ENCODE results near the gene RHOV. TPM values are rescaled to one million over a fixed set of nuclear protein-coding genes. Genes with fewer than 3 reads are reported as not detected.

The RHOV gene
- total RNA-seq, 1 donor from 2014 or later = 9.4 TPM

- peak; percentile 56 to 67 for DNase-seq (ENCODE audit: low spot score in 2 of 2)
- FAIRE-seq = no peak
Observed at GRCh38 chr15:40906091-40906990, 32.3 kb upstream of the RHOV start.

GRCh38 chr15:40904552-40905201, 30.6 kb upstream of the RHOV start:
- FAIRE-seq (no peak), DNase-seq (ENCODE audit: low spot score in 2 of 2) (no peak)

GRCh38 chr15:40902605-40903561, 28.8 kb upstream of the RHOV start:
- FAIRE-seq (no peak), DNase-seq (ENCODE audit: low spot score in 2 of 2) (no peak)

- DNase-seq (ENCODE audit: low spot score in 2 of 2) = no peak
- no peak for FAIRE-seq
Observed at GRCh38 chr15:40901053-40901443, 27.0 kb upstream of the RHOV start.

- FAIRE-seq = no peak
- DNase-seq (ENCODE audit: low spot score in 2 of 2) = no peak
Observed at GRCh38 chr15:40900256-40901052, 26.4 kb upstream of the RHOV start.

GRCh38 chr15:40899536-40900207, 25.6 kb upstream of the RHOV start:
- DNase-seq (ENCODE audit: low spot score in 2 of 2) (no peak), FAIRE-seq (no peak)

- no peak for DNase-seq (ENCODE audit: low spot score in 2 of 2)
- no peak for FAIRE-seq
Observed at GRCh38 chr15:40894681-40895448, 20.8 kb upstream of the RHOV start.

GRCh38 chr15:40893733-40894680, 20.0 kb upstream of the RHOV start, which contains the start of gene VPS18:
VPS18 (plus strand) TSS chr15:40894450; CDS start chr15:40894769, 319 bp downstream.
- FAIRE-seq = no peak
- DNase-seq (ENCODE audit: low spot score in 2 of 2) = peak; percentile 88 to 98

- no peak for FAIRE-seq
- no peak for DNase-seq (ENCODE audit: low spot score in 2 of 2)
Observed at GRCh38 chr15:40893019-40893670, 19.1 kb upstream of the RHOV start.

- DNase-seq (ENCODE audit: low spot score in 2 of 2) (no peak), FAIRE-seq (no peak)
Observed at GRCh38 chr15:40892447-40893012, 18.5 kb upstream of the RHOV start.

- FAIRE-seq (no peak), DNase-seq (ENCODE audit: low spot score in 2 of 2) (peak in 1 of 2 donors; percentile 49)
Observed at GRCh38 chr15:40891810-40892446, 17.9 kb upstream of the RHOV start.

- no peak for FAIRE-seq
Observed at GRCh38 chr15:40891138-40891537, 17.1 kb upstream of the RHOV start.

GRCh38 chr15:40889112-40889511, 15.1 kb upstream of the RHOV start:
- no peak for FAIRE-seq
- DNase-seq (ENCODE audit: low spot score in 2 of 2) = no peak

More at GRCh38 chr15:40891138-40891537, 17.1 kb upstream of the RHOV start:
- no peak for DNase-seq (ENCODE audit: low spot score in 2 of 2)

GRCh38 chr15:40886586-40886985, 12.6 kb upstream of the RHOV start:
- no peak for FAIRE-seq
- DNase-seq (ENCODE audit: low spot score in 2 of 2) = no peak

GRCh38 chr15:40881351-40881750, 7.3 kb upstream of the RHOV start:
- FAIRE-seq (no peak), DNase-seq (ENCODE audit: low spot score in 2 of 2) (no peak)

GRCh38 chr15:40879609-40880008, 5.6 kb upstream of the RHOV start:
- FAIRE-seq = no peak
- DNase-seq (ENCODE audit: low spot score in 2 of 2) = no peak

Data from frontal cortex (tissue), 4 donors.